HUES64 (cell line): ENCODE data around the gene GPR180.

Experiments
- H3K27ac ChIP-seq: 2 replicates; pipeline ENCODE4 v1.7.0; 2013; ENCODE audit warnings: low read depth, low read length, inconsistent platforms
- H3K27me3 ChIP-seq: 2 replicates; pipeline ENCODE4 v1.6.1; 2013; ENCODE audit warnings: mild to moderate bottlenecking, low read length; ENCODE audit not compliant: insufficient read depth
- H3K36me3 ChIP-seq: 2 replicates; pipeline ENCODE4 v1.6.1; 2013; ENCODE audit warnings: mild to moderate bottlenecking, low read length; ENCODE audit not compliant: insufficient read depth
- H3K4me1 ChIP-seq: 2 replicates; pipeline ENCODE4 v1.6.1; 2013; ENCODE audit warnings: mild to moderate bottlenecking, low read length, moderate library complexity; ENCODE audit not compliant: insufficient read depth
- H3K4me3 ChIP-seq: 2 replicates; pipeline ENCODE4 v1.5.1; 2013; ENCODE audit warnings: mild to moderate bottlenecking, low read length, moderate library complexity
- H3K9ac ChIP-seq: 2 replicates; pipeline ENCODE4 v1.6.1; 2013; ENCODE audit warnings: mild to moderate bottlenecking, low read depth, low read length
- H3K9me3 ChIP-seq: 2 replicates; pipeline ENCODE4 v1.6.1; 2013; ENCODE audit warnings: low read depth, low read length; ENCODE audit not compliant: insufficient read depth
- WGBS: fragments of 150-250, 120-280 bp; methylation state at CpG from one replicate; pipeline ENCODE4 v1.1.7; 2013; ENCODE audit warnings: missing lambda C conversion rate; 5-methylcytosine and 5-hydroxymethylcytosine counted together

The GPR180 gene

DNA sequence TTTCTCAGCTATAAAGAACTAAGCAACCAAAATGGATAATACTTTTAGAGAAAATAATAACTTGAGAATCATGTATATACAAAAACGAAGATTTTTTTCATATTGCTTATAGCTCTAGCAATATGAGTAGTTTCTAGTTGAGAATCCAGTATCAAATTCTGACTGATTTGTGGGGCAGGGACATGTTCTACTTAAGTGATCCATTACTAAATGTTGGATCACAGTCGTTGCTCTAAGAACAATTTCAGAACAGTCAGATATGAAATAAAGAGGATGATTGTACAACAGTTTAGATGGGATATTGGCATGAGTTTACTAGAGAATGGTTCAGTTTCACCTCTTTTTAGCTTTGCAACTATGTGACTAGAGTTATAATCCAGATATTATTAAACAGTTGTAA is 70.7 kb downstream of the GPR180 start:
- no peaks in the 10 kb centered on the region for H3K9me3 ChIP-seq
- H3K36me3 ChIP-seq, result no peaks in the 10 kb centered on the region
- no peak overlapping the region for H3K4me3 ChIP-seq
- no peak overlapping the region for H3K9ac ChIP-seq
- no peaks in the 10 kb centered on the region for H3K27me3 ChIP-seq
- H3K27ac ChIP-seq, result no peak overlapping the region
- H3K4me1 ChIP-seq, result peaks cover 13% of the 10 kb centered on the region
- WGBS, result 97% methylated on average over 2 of the region's 2 CpGs

DNA sequence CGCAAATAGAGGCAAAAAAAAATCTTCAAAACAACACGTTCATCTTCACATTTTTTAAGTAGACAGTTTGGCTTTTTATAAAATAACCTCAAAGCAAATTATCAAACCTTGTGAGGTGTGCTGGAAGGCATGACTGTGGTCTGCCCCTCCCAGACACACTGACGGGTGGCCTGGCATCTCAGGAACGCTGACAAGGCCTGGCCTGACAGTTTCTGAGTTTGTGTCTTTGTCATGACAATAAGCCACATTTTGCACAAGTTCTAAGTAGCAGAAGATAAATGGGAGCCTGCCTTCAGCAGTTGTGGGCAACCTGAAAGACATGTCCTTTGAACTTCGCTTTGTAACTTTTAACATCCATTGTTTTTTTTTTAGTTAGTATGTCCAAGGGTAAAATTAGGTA is 72.2 kb downstream of the GPR180 start:
- Histone ChIP-seq H3K4me1 (peaks cover 13% of the 10 kb centered on the region), H3K9ac (no peak overlapping the region), H3K36me3 (no peaks in the 10 kb centered on the region), H3K4me3 (no peak overlapping the region), H3K9me3 (no peaks in the 10 kb centered on the region), H3K27ac (peak overlapping the region; percentile 40; the same call in 1 of the 2 replicates), H3K27me3 (no peaks in the 10 kb centered on the region; the same call in 1 of the 2 replicates)
- 38% methylated on average over 5 of the region's 5 CpGs for WGBS

DNA sequence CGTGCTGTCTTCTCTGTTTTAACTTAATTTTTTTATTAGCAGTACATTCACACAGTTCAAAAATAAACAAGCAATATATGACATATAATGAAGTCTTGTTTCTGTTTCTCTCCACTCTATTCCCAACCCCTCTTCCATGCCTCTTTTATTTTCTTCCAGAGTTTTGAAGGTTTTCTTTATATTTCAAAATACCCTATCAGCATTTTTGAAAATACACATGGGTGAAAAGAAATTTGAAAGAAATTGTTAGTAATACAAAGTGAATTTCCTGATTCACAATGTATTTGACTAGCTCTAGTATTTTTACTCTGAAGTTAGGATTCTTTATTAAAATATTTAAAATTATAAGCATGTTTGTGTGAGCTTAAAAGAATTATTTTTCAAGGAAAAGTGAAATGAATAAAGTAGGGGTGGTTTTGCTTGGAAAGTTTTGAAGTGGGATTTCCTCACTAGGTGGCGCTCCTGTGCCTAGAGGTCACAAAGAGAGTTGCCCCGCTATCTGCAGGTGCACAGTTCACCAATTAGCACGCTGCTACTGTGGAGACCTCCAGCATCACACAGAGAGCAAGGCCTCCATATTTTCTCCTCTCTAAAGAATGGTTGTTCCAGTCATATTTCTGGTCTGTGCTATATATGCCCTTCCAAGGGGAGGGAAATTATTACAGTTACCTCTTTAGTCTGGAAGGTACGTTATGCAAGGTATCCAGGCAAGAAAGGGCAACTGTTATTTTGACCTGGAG is 73.1 kb downstream of the GPR180 start:
- no peak overlapping the region for H3K27ac ChIP-seq
- no peak overlapping the region for H3K4me3 ChIP-seq
- H3K36me3 ChIP-seq, result no peaks in the 10 kb centered on the region
- no peak overlapping the region for H3K9ac ChIP-seq
- H3K4me1 ChIP-seq, result peaks cover 13% of the 10 kb centered on the region
- no peaks in the 10 kb centered on the region; the same call in 1 of the 2 replicates for H3K27me3 ChIP-seq
- WGBS, result 30% methylated on average over 4 of the region's 5 CpGs
- no peaks in the 10 kb centered on the region for H3K9me3 ChIP-seq

DNA sequence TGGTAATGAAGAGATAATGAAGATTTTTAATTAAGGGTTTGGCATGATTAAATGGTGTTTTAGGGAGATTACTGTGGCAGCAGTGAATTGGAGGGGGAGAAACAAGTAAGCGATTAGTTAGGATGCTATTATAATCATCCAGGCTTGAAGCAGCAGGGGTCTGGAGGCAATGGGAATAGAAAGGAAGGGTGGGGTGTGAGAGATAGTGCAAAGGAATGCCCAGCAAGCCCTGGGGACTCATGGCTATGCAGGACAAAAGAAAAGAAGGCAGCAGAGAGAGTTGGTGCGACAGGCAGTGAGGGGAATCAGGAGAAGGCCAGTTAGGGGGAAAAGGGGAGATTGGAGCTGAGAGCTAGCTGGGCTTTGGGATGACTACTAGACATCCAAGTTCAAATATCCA is 76.1 kb downstream of the GPR180 start:
- Histone ChIP-seq H3K27ac (no peak overlapping the region), H3K9me3 (no peaks in the 10 kb centered on the region), H3K4me3 (no peak overlapping the region), H3K4me1 (peaks cover 13% of the 10 kb centered on the region), H3K36me3 (no peaks in the 10 kb centered on the region), H3K27me3 (no peaks in the 10 kb centered on the region; the same call in 1 of the 2 replicates), H3K9ac (no peak overlapping the region)
- WGBS, result 57% methylated on average over 2 of the region's 2 CpGs

DNA sequence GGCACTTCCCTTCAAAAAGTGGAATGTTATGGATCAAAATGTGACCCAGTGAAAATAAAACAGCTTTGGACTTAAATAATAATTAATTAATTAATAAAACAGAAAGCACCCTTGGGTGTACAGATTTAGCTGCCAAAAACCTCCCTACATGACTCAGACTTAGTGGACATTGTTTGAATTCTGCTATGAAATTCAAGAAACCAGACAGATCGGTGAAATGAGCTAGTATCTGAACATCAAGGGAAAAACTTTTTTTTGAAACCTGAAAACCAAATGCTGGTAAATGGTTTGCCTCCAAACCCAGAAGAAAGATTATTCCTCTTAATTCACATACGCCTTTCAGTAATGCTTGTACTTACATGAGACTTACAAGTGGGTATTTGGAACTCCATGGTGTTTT is 77.2 kb downstream of the GPR180 start:
- Histone ChIP-seq H3K9me3 (no peaks in the 10 kb centered on the region), H3K27me3 (no peaks in the 10 kb centered on the region; the same call in 1 of the 2 replicates), H3K4me1 (peaks cover 9% of the 10 kb centered on the region), H3K27ac (no peak overlapping the region), H3K4me3 (no peak overlapping the region), H3K9ac (no peak overlapping the region), H3K36me3 (no peaks in the 10 kb centered on the region)
- 97% methylated on average over 2 of the region's 2 CpGs for whole genome bisulfite sequencing

DNA sequence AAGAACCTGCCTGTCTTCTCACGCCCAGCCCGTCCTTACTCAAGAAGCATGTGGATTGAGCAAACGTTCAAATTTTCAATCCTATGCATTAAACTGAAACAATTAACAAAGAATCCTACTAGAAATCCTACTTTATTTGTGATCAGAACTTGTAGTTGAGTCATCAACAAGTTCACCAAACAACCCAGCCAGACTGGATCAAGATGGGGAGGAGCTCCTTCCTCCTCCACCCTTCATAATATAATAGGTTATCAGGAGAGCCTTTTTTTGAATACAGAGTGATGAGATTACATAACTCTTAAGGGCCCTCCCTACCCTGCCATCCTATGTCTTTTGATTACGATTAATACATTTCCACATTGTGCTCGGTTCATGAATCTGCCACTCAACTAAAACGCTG is 78.0 kb downstream of the GPR180 start:
- Histone ChIP-seq H3K9ac (no peak overlapping the region), H3K36me3 (no peaks in the 10 kb centered on the region), H3K9me3 (no peaks in the 10 kb centered on the region), H3K27me3 (no peaks in the 10 kb centered on the region; the same call in 1 of the 2 replicates), H3K4me3 (no peak overlapping the region), H3K4me1 (peaks cover 2% of the 10 kb centered on the region), H3K27ac (no peak overlapping the region)
- 85% methylated on average over 6 of the region's 6 CpGs for WGBS

DNA sequence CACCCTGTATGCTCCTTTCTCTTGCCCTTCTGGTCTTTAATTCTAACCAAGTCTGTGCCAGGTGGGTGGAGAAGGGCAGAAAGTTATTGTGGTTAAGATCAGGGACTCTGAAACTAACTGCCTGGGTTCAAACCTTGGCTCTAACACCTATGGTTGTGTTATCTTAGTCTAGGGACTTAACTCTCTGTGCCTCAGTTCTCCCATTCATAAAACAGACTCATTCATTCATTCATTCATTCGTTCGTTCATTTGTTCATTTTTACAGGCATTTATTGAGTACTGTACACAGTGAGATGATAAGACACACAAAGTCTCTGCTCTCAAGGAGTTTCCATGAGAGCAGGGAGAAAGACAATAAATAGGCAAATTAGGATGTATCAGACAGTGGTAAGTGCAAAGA is 80.6 kb downstream of the GPR180 start:
- Histone ChIP-seq H3K27me3 (no peaks in the 10 kb centered on the region; the same call in 1 of the 2 replicates), H3K4me3 (no peak overlapping the region), H3K4me1 (no peaks in the 10 kb centered on the region; the same call in 1 of the 2 replicates), H3K9ac (no peak overlapping the region), H3K9me3 (no peaks in the 10 kb centered on the region), H3K36me3 (no peaks in the 10 kb centered on the region), H3K27ac (no peak overlapping the region)
- 100% methylated on average over 2 of the region's 2 CpGs for WGBS

DNA sequence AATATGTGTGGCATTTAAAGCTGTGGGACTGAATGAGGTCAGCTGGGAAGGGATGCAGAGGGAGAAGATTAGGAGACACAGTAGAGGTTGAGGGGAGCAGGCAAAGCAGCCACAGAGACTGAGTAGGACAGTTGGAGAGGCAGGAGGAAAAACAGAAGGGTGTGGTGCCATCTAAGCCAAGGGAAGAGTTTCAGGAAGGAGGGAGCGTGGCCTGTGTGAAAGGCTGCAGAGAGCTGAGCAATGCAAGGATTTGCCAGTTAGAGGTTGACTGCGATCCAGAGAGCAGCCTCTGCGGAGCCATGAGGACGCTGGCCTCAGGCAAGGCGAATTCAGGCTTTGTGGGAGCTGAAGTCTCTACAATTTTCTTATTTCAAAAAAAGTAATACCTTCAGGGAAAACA is 81.8 kb downstream of the GPR180 start:
- H3K9ac ChIP-seq, result no peak overlapping the region
- no peaks in the 10 kb centered on the region for H3K4me1 ChIP-seq
- no peaks in the 10 kb centered on the region for H3K36me3 ChIP-seq
- H3K27me3 ChIP-seq, result no peaks in the 10 kb centered on the region
- no peak overlapping the region for H3K4me3 ChIP-seq
- no peaks in the 10 kb centered on the region for H3K9me3 ChIP-seq
- H3K27ac ChIP-seq, result no peak overlapping the region
- 76% methylated on average over 5 of the region's 5 CpGs for WGBS
